Right renal cortex interstitium (tissue), 3 donors: ENCODE measurements around the gene ATG10. TPM values are rescaled to one million over a fixed set of nuclear protein-coding genes. Genes with fewer than 3 reads are reported as not detected.
"Not testable (repeated sequence)": the region's sequence is repeated elsewhere in the genome, so short reads cannot be mapped to it uniquely, and the experiment has no call there.

Experiments used
- DNase-seq, 3 donors: peaks; one replicate each; pipeline ENCODE4 v3.0.0-alpha.2; 2013; ENCODE audit warnings: low read depth in 3 of 3, low spot score in 2 of 3
- polyA plus RNA-seq, 3 donors: library from polyadenylated mRNA; unstranded; fragments of 120-200 nt; gene quantifications; one replicate each; pipeline ENCODE4 v1.2.1, GENCODE V29; 2013; ENCODE audit not compliant: insufficient read length in 3 of 3

The ATG10 gene
- polyA plus RNA-seq, 3 donors: 12.4 to 15.8 (median 15.5) TPM

- DNase-seq: no peak
These were observed 73.9 kb downstream of the ATG10 start for GRCh38 chr5:82045554-82046275.

GRCh38 chr5:82046276-82046647 is 74.4 kb downstream of the ATG10 start:
- DNase-seq: no peak

GRCh38 chr5:82050955-82051354 is 79.1 kb downstream of the ATG10 start:
- no peak for DNase-seq

- no peak for DNase-seq
These were observed 82.3 kb downstream of the ATG10 start for GRCh38 chr5:82054004-82054710.

- DNase-seq: no peak
These were observed 85.2 kb downstream of the ATG10 start for GRCh38 chr5:82057051-82057450.

- DNase-seq: no peak
These were observed 86.9 kb downstream of the ATG10 start for GRCh38 chr5:82058710-82059109.

GRCh38 chr5:82066791-82067190 is 95.0 kb downstream of the ATG10 start:
- DNase-seq: no peak

- DNase-seq: not testable (repeated sequence)
These were observed 96.2 kb downstream of the ATG10 start for GRCh38 chr5:82068042-82068441.

- DNase-seq: no peak
These were observed 96.9 kb downstream of the ATG10 start for GRCh38 chr5:82068723-82069122.

- DNase-seq: no peak
These were observed 100.3 kb downstream of the ATG10 start for GRCh38 chr5:82072138-82072537.

GRCh38 chr5:82073179-82073578 is 101.4 kb downstream of the ATG10 start:
- DNase-seq: no peak

GRCh38 chr5:82074950-82075349 is 103.1 kb downstream of the ATG10 start:
- DNase-seq: no peak

GRCh38 chr5:82077496-82077895 is 105.7 kb downstream of the ATG10 start:
- DNase-seq: no peak

GRCh38 chr5:82091617-82092016 is 119.8 kb downstream of the ATG10 start:
- DNase-seq: no peak

GRCh38 chr5:82095536-82095935 is 123.7 kb downstream of the ATG10 start:
- DNase-seq: no peak

GRCh38 chr5:82096249-82096648 is 124.4 kb downstream of the ATG10 start:
- no peak for DNase-seq

- no peak for DNase-seq
These were observed 128.7 kb downstream of the ATG10 start for GRCh38 chr5:82100303-82101077.

GRCh38 chr5:82104872-82105271 is 133.0 kb downstream of the ATG10 start:
- no peak for DNase-seq

- DNase-seq: no peak
These were observed 133.6 kb downstream of the ATG10 start for GRCh38 chr5:82105457-82105856.

GRCh38 chr5:82106207-82106606 is 134.4 kb downstream of the ATG10 start:
- DNase-seq: no peak

- no peak for DNase-seq
These were observed 134.9 kb downstream of the ATG10 start for GRCh38 chr5:82106756-82107155.

GRCh38 chr5:82107267-82107666 is 135.4 kb downstream of the ATG10 start:
- no peak for DNase-seq
